Gastroesophageal sphincter (tissue), 4 donors: Measurements from ENCODE around the gene TACR1. TPM values are rescaled to one million over a fixed set of nuclear protein-coding genes. Genes with fewer than 3 reads are reported as not detected.

Source experiments
- ATAC-seq: fragments of 150-250 bp; one replicate; pipeline ENCODE4 v1.9.1; 2016; ENCODE audit warnings: mild to moderate bottlenecking, moderate library complexity
- H3K27ac ChIP-seq, 4 donors: fragments of 200-600 bp; sonication (generic) in 3 of 4; 1 replicate in 3 of 4; 2 replicates in 1 of 4; pipeline ENCODE4 v1.5.1; 2016 to 2019
- H3K27me3 ChIP-seq: fragments of 200-600 bp; sonication (generic); one replicate; pipeline ENCODE4 v1.5.1; 2019
- H3K36me3 ChIP-seq, 2 donors: fragments of 200-600 bp; sonication (generic); one replicate each; pipeline ENCODE4 v1.5.1; 2019; ENCODE audit warnings: control low read depth in 1 of 2
- H3K4me1 ChIP-seq, 3 donors: fragments of 200-600 bp; sonication (generic); 1 replicate in 2 of 3; 2 replicates in 1 of 3; pipeline ENCODE4 v1.5.1; 2016 to 2019; ENCODE audit warnings: control low read depth in 2 of 3
- H3K4me3 ChIP-seq, 2 donors: fragments of 200-600 bp; sonication (generic); one replicate each; pipeline ENCODE4 v1.5.1; 2019; ENCODE audit warnings: mild to moderate bottlenecking in 1 of 2, moderate library complexity in 1 of 2
- H3K9me3 ChIP-seq, 3 donors: fragments of 200-600 bp; sonication (generic); one replicate each; pipeline ENCODE4 v1.5.1; 2017 to 2019; ENCODE audit warnings: control low read depth in 2 of 3
- CTCF ChIP-seq, 4 experiments: fragments of 200-600 bp in 2 of 4; fragments of 450-650 bp in 2 of 4; sonication (generic) in 1 of 4; IDR thresholded peaks; one replicate each; pipeline ENCODE4 v1.5.1; 2017 to 2019; ENCODE audit warnings: antibody characterized with exemption in 4 of 4, mild to moderate bottlenecking in 2 of 4, moderate library complexity in 2 of 4
- EP300 ChIP-seq: sonication (generic); formaldehyde crosslinking; IDR thresholded peaks from one replicate; pipeline ENCODE4 v1.6.1; 2017; ENCODE audit warnings: antibody characterized with exemption, mild to moderate bottlenecking
- POLR2A ChIP-seq, 2 donors: fragments of 450-650 bp; IDR thresholded peaks; one replicate each; pipeline ENCODE4 v1.6.1; 2017; ENCODE audit warnings: antibody characterized with exemption in 2 of 2, mild to moderate bottlenecking in 2 of 2, moderate library complexity in 1 of 2
- POLR2AphosphoS5 ChIP-seq: sonication (generic); formaldehyde crosslinking; IDR thresholded peaks from one replicate; pipeline ENCODE4 v1.6.1; 2017; ENCODE audit warnings: antibody characterized with exemption
- WGBS, 2 donors: methylation state at CpG; one replicate each; pipeline ENCODE4 v1.1.5; 2018; ENCODE audit warnings: low coverage in 1 of 2; 5-methylcytosine and 5-hydroxymethylcytosine counted together
- total RNA-seq, 4 donors: library from RNA; depleted of rRNA; stranded (reverse); fragments of >200 nt; gene quantifications; one replicate each; pipeline ENCODE4 v1.1.0, GENCODE V29; 2016

TACR1 gene
- total RNA-seq, 4 donors from 2014 or later = 2.0 to 4.2 (median 2.9) TPM

GRCh38 chr2:75068546-75068945 is 130.8 kb downstream of the TACR1 start:
- WGBS, 2 donors = 73 to 100% methylated on average over 1 of the region's 1 CpG
- no peak for ATAC-seq
- Histone ChIP-seq H3K27me3 (no peaks in the 10 kb centered on the region), H3K27ac (no peak overlapping the region), H3K36me3 (no peaks in the 10 kb centered on the region), H3K4me3 (no peak overlapping the region), H3K4me1 (no peaks in the 10 kb centered on the region), H3K9me3 (no peaks in the 10 kb centered on the region)
- TF ChIP-seq EP300 (no peak), CTCF (IDR thresholded peaks at IDR 0.05) (no peak), POLR2A (IDR thresholded peaks at IDR 0.05) (no peak), POLR2AphosphoS5 (no peak)

DNA sequence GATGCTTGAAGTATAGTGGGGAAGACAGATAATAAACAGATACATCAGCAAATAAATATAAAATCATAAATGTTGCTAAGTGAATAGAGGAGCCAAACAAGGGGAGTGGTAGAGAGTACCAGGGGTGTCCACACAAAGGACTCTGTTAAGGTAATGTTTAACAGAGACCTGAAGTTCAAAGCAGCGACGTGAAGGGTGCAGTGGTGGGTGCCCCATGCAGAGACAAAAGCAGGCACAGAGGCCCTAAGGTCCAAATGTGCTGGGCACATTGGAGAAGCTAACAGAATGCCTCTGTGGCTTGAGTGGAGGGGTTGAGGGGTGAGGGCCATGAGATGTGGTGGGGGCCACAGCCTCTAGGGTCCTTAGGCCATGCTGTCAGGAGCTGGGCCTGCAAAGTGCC is 131.8 kb downstream of the TACR1 start:
- Histone ChIP-seq H3K36me3 (no peaks in the 10 kb centered on the region), H3K27ac (no peak overlapping the region), H3K27me3 (no peaks in the 10 kb centered on the region), H3K4me1 (no peaks in the 10 kb centered on the region), H3K9me3 (no peaks in the 10 kb centered on the region), H3K4me3 (no peak overlapping the region)
- TF ChIP-seq POLR2AphosphoS5 = no peak
- TF ChIP-seq EP300 = no peak
- TF ChIP-seq CTCF (IDR thresholded peaks at IDR 0.05) = no peak
- no peak for TF ChIP-seq POLR2A (IDR thresholded peaks at IDR 0.05)
- ATAC-seq = no peak
- 90 to 100% methylated on average over 2 of the region's 2 CpGs for WGBS, 2 donors

- TF ChIP-seq CTCF (IDR thresholded peaks at IDR 0.05) = no peak
- no peak for TF ChIP-seq POLR2A (IDR thresholded peaks at IDR 0.05)
- TF ChIP-seq EP300 = no peak
- TF ChIP-seq POLR2AphosphoS5 = no peak
- Histone ChIP-seq H3K4me3 (no peak overlapping the region), H3K27me3 (no peaks in the 10 kb centered on the region), H3K9me3 (no peaks in the 10 kb centered on the region), H3K36me3 (no peaks in the 10 kb centered on the region), H3K4me1 (no peaks in the 10 kb centered on the region), H3K27ac (no peak overlapping the region)
- WGBS, 2 donors = 63 to 64% methylated on average over 6 of the region's 6 CpGs
- ATAC-seq = no peak
These were observed 133.0 kb downstream of the TACR1 start for GRCh38 chr2:75066121-75066902.

- ATAC-seq = no peak
- no peak overlapping the region for H3K4me3 ChIP-seq
- H3K36me3 ChIP-seq = no peaks in the 10 kb centered on the region
- TF ChIP-seq POLR2AphosphoS5 (no peak), POLR2A (IDR thresholded peaks at IDR 0.05) (no peak), EP300 (no peak), CTCF (IDR thresholded peaks at IDR 0.05) (no peak)
- H3K27me3 ChIP-seq = no peaks in the 10 kb centered on the region
- WGBS, 2 donors = 61 to 66% methylated on average over 3 to 5 of the region's 8 CpGs
- no peaks in the 10 kb centered on the region for H3K9me3 ChIP-seq
- H3K27ac ChIP-seq = no peak overlapping the region
- H3K4me1 ChIP-seq = no peaks in the 10 kb centered on the region
These were observed 133.8 kb downstream of the TACR1 start for GRCh38 chr2:75065402-75066008.
